ENCODE measurements around the gene CEP89.

CEP89 gene

DNA sequence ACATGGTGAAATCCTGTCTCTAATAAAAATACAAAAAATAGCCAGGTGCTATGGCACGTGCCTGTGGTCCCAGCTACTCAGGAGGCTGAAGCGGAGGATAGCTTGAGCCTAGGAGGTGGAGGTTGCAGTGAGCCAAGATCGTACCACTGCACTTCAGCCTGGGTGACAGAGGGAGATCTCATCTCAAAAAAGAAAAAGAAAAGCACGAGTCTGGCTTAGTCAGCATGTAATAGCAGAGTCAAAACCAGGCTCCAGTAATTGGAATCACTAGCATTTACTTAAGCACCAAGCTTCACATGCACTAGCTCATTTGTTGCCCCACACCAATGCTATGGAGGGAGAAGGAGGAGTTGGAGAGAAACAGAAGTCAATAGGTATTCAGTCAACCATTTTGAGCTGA is 60.3 kb downstream of the CEP89 start:
- no peaks in the 10 kb centered on the region for H3K4me1 ChIP-seq (ENCODE audit: control insufficient read depth, insufficient read depth, low read length)
- peaks cover 2% of the 10 kb centered on the region for H3K36me3 ChIP-seq (ENCODE audit: control insufficient read depth, insufficient read depth, low read length)
- no peak overlapping the region for H3K9ac ChIP-seq (ENCODE audit: low read depth, low read length)
- H3K9me3 ChIP-seq (ENCODE audit: control insufficient read depth, insufficient read depth, low read length): no peaks in the 10 kb centered on the region
- H3K4me3 ChIP-seq (ENCODE audit: low read depth, low read length): no peak overlapping the region
- no peaks in the 10 kb centered on the region for H3K27me3 ChIP-seq (ENCODE audit: control insufficient read depth, insufficient read depth, low read length)

DNA sequence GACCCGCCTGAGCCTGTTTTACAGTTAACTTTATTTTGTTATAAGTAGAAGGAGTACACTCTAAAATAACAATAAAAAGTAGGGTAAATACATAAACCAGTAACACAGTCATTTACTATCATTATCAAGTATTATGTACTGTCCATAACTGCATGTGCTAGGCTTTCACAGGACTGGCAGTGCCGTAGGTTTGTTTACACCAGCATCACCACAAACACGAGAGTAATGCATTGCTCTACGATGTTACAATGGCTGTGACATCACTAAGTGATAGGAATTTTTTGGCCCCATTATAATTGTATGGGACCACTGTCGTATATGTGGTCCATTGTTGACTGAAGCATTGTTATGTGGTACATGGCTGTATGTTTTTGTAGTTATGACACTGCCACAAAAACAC is 60.9 kb downstream of the CEP89 start:
- H3K9me3 ChIP-seq (ENCODE audit: control insufficient read depth, insufficient read depth, low read length): no peaks in the 10 kb centered on the region
- H3K36me3 ChIP-seq (ENCODE audit: control insufficient read depth, insufficient read depth, low read length): peaks cover 2% of the 10 kb centered on the region
- no peak overlapping the region for H3K4me3 ChIP-seq (ENCODE audit: low read depth, low read length)

DNA sequence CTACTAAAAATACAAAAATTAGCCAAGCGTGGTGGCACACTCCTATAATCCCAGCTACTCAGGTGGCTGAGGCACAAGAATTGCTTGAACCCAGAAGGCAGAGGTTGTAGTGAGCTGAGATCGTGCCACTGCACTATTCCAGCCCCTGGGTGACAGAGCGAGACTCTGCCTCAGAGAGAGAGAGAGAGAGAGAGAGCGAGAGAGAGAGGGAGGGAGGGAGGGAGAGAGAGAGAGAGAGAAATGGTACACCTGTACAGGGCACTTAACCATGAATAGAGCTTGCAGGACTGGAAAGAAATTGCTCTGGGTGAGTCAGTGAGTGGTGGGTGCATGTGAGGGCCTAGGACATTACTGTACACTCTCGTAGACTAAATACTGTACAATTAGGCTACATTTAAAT is 61.7 kb downstream of the CEP89 start:
- Histone ChIP-seq H3K9me3 (ENCODE audit: control insufficient read depth, insufficient read depth, low read length) (no peaks in the 10 kb centered on the region), H3K4me3 (ENCODE audit: low read depth, low read length) (no peak overlapping the region), H3K4me1 (ENCODE audit: control insufficient read depth, insufficient read depth, low read length) (no peaks in the 10 kb centered on the region), H3K36me3 (ENCODE audit: control insufficient read depth, insufficient read depth, low read length) (peaks cover 2% of the 10 kb centered on the region), H3K9ac (ENCODE audit: low read depth, low read length) (no peak overlapping the region), H3K27me3 (ENCODE audit: control insufficient read depth, insufficient read depth, low read length) (no peaks in the 10 kb centered on the region)

More for the DNA sequence above, 60.9 kb downstream of the CEP89 start:
- Histone ChIP-seq H3K9ac (ENCODE audit: low read depth, low read length) (no peak overlapping the region), H3K4me1 (ENCODE audit: control insufficient read depth, insufficient read depth, low read length) (no peaks in the 10 kb centered on the region), H3K27me3 (ENCODE audit: control insufficient read depth, insufficient read depth, low read length) (no peaks in the 10 kb centered on the region)

DNA sequence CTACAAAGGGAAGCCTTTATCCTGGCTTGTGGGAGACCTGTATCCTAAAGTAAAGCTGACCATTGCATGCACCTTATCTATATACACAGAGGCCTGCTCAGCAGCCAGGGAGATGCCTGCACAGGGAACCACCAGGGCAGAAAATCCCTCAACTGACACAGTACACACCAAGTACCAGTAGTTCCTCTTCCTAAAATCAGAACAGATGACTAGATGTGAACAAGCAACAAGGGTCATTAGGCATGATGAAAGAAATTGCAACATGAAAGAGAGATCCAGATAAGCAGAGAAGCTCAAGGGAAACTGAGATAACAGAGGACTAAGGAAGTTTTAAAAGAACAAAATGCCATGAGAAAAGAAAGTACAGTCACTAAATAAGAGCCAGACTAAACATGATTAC is 62.5 kb downstream of the CEP89 start:
- H3K9me3 ChIP-seq (ENCODE audit: control insufficient read depth, insufficient read depth, low read length): no peaks in the 10 kb centered on the region
- H3K27me3 ChIP-seq (ENCODE audit: control insufficient read depth, insufficient read depth, low read length): no peaks in the 10 kb centered on the region
- H3K36me3 ChIP-seq (ENCODE audit: control insufficient read depth, insufficient read depth, low read length): peaks cover 2% of the 10 kb centered on the region
- no peaks in the 10 kb centered on the region for H3K4me1 ChIP-seq (ENCODE audit: control insufficient read depth, insufficient read depth, low read length)
- no peak overlapping the region for H3K9ac ChIP-seq (ENCODE audit: low read depth, low read length)
- no peak overlapping the region for H3K4me3 ChIP-seq (ENCODE audit: low read depth, low read length)

DNA sequence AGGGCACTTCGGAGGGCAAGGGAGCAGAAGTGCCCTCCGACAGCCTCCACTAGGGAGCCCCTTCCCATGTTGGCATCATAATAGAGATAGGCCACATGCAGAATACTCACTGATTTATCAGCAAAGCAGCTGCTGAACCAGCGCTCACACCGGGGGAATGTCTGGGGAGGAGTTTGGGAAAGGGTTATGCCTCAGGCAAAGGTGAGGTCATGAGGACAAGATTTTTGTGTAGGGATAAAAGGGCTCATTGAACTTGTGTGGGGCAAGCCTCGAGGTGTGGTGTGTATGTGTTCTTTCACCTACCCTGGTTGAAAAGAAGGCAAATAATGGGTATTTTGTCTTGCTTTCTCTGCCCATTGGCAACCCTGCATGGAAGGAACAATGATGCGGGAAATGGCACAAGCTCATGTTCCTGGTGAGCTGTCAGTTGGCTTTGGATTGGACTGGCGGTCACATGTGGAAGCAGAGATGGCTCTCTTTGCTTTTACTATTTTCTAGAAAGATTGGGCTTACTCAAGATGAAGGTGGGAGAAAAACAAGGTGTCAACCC is 63.0 kb downstream of the CEP89 start:
- H3K36me3 ChIP-seq (ENCODE audit: control insufficient read depth, insufficient read depth, low read length): peaks cover 2% of the 10 kb centered on the region
- H3K9ac ChIP-seq (ENCODE audit: low read depth, low read length): no peak overlapping the region
- H3K27me3 ChIP-seq (ENCODE audit: control insufficient read depth, insufficient read depth, low read length): no peaks in the 10 kb centered on the region
- H3K4me3 ChIP-seq (ENCODE audit: low read depth, low read length): no peak overlapping the region
- H3K4me1 ChIP-seq (ENCODE audit: control insufficient read depth, insufficient read depth, low read length): no peaks in the 10 kb centered on the region
- no peaks in the 10 kb centered on the region for H3K9me3 ChIP-seq (ENCODE audit: control insufficient read depth, insufficient read depth, low read length)

DNA sequence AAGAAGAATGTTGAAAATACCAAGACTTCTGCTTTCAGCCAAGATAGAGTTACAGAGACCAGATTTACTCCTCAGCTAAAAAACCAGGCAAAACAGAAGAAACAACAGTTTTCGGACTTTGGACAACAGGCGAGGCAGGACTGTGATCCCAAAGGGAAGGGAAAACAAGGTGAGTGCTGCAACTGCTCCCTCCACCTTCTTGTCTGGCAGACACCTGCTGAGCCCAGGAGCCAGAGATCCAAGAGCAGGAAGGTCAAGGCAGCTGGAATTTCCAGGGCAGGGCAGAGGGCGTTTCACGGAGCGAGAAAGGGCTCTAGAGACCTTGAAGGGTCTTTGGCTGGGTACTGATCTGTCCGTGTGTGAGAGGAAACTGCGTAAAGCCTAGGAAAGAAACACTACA is 69.3 kb downstream of the CEP89 start:
- H3K4me3 ChIP-seq (ENCODE audit: low read depth, low read length): no peak overlapping the region
- H3K27me3 ChIP-seq (ENCODE audit: control insufficient read depth, insufficient read depth, low read length): no peaks in the 10 kb centered on the region
- H3K4me1 ChIP-seq (ENCODE audit: control insufficient read depth, insufficient read depth, low read length): peaks cover 9% of the 10 kb centered on the region
- H3K9me3 ChIP-seq (ENCODE audit: control insufficient read depth, insufficient read depth, low read length): no peaks in the 10 kb centered on the region
- no peak overlapping the region for H3K9ac ChIP-seq (ENCODE audit: low read depth, low read length)
- no peaks in the 10 kb centered on the region for H3K36me3 ChIP-seq (ENCODE audit: control insufficient read depth, insufficient read depth, low read length)

DNA sequence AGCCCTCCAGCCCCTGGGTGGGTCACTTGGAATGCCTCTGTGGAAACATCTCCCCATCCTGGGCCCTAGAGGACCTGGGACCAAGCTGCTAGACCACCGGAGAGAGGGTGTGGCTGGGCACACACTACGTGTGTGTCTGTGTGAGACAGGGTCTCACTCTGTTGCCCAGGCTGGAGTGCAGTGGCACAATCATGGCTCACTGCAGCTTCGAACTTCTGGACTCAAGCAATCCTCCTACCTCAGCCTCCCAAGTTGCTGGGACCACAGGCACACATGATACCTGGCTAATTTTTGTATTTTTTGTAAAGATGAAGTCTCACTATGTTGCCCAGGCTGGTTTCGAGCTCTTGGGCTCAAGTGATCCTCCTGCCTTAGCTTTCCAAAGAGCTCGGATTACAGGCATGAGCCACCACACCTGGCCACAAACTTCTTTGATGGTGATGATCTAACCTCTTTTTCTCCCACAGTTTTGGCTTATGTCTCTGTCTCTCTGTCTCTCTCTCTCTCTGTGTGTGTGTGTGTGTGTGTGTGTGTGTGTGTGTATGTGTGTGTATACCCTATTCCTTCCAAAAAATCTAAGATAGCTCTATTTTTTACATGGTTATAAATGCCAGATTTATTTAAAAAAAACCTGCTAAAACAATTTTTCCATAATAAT is 70.1 kb downstream of the CEP89 start:
- H3K9me3 ChIP-seq (ENCODE audit: control insufficient read depth, insufficient read depth, low read length): no peaks in the 10 kb centered on the region
- no peaks in the 10 kb centered on the region for H3K27me3 ChIP-seq (ENCODE audit: control insufficient read depth, insufficient read depth, low read length)
- no peaks in the 10 kb centered on the region for H3K36me3 ChIP-seq (ENCODE audit: control insufficient read depth, insufficient read depth, low read length)
- H3K4me3 ChIP-seq (ENCODE audit: low read depth, low read length): no peak overlapping the region
- no peak overlapping the region for H3K9ac ChIP-seq (ENCODE audit: low read depth, low read length)
- H3K4me1 ChIP-seq (ENCODE audit: control insufficient read depth, insufficient read depth, low read length): peaks cover 9% of the 10 kb centered on the region

DNA sequence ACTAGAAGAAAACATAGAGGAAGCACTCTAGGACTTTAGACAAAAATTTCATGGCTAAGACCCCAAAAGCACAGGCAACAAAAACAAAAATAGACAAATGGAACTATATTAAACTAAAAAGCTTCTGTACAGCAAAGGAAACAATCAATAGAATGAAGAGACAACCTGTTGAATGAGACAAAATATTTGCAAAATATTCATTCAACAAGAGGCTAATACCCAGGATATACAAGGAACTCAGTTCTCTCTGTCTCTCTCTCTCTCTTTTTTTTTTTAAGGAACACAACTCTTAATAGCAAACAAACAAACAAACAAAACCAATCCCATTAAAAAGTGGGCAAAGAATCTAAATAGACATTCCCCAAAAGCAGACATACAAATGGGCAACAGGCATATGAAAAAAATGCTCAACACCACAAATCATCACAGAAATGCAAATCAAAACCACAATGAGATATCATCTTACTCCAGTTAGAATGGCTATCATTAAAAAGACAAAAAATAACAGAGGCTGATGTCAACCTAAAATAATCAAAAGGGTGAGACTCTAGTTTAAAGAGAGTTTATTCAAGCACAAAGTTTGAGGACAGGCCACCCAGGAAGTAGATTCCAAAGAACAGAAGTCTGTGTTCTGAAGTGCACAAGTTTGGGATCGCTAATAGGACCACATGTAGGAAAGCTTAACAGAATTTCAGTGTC is 75.1 kb downstream of the CEP89 start:
- H3K4me3 ChIP-seq (ENCODE audit: low read depth, low read length): no peak overlapping the region

DNA sequence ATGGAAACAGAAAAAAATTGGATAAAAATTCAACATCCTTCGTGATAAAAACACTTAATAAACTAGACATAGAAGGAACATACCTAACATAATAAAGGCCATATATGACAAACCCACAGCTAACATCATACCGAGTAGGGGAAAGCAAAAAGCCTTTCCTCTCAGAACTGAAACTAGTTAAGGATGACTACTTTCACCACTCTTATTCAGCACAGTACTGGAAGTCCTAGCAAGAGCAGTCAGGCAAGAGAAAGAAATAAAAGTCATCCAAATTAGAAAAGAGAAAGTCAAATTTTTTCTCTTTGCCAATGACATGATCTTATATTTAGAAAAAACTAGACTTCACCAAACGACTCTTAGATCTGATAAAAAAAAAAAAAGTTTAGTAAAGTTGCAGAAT is 76.4 kb downstream of the CEP89 start:
- H3K9me3 ChIP-seq (ENCODE audit: control insufficient read depth, insufficient read depth, low read length): no peaks in the 10 kb centered on the region
- no peak overlapping the region for H3K4me3 ChIP-seq (ENCODE audit: low read depth, low read length)
- no peaks in the 10 kb centered on the region for H3K4me1 ChIP-seq (ENCODE audit: control insufficient read depth, insufficient read depth, low read length)
- H3K27me3 ChIP-seq (ENCODE audit: control insufficient read depth, insufficient read depth, low read length): no peaks in the 10 kb centered on the region
- no peak overlapping the region for H3K9ac ChIP-seq (ENCODE audit: low read depth, low read length)
- no peaks in the 10 kb centered on the region for H3K36me3 ChIP-seq (ENCODE audit: control insufficient read depth, insufficient read depth, low read length)

More for the DNA sequence above, 75.1 kb downstream of the CEP89 start:
- Histone ChIP-seq H3K27me3 (ENCODE audit: control insufficient read depth, insufficient read depth, low read length) (no peaks in the 10 kb centered on the region), H3K9me3 (ENCODE audit: control insufficient read depth, insufficient read depth, low read length) (no peaks in the 10 kb centered on the region), H3K4me1 (ENCODE audit: control insufficient read depth, insufficient read depth, low read length) (no peaks in the 10 kb centered on the region), H3K9ac (ENCODE audit: low read depth, low read length) (no peak overlapping the region), H3K36me3 (ENCODE audit: control insufficient read depth, insufficient read depth, low read length) (no peaks in the 10 kb centered on the region)

DNA sequence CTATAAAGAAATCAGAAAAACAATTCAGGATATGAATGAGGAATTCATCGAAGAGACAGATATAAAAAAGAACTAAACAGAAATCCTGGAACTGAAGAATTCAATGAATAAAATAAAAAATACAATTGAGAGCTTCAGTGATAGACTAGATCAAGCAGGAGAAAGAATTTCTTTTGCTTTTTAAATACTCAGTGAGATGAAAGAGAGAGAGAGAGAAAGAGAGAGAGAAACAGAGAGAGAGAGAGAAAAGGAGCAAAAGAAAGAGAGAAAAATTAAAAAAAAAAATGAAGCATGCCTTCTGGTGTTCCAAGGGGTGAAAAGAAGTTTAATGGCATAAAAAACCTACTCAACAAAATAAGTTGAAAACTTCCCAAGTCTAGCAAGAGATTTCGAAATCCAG is 80.1 kb downstream of the CEP89 start:
- Histone ChIP-seq H3K27me3 (ENCODE audit: control insufficient read depth, insufficient read depth, low read length) (no peaks in the 10 kb centered on the region), H3K4me1 (ENCODE audit: control insufficient read depth, insufficient read depth, low read length) (no peaks in the 10 kb centered on the region), H3K9ac (ENCODE audit: low read depth, low read length) (no peak overlapping the region)

DNA sequence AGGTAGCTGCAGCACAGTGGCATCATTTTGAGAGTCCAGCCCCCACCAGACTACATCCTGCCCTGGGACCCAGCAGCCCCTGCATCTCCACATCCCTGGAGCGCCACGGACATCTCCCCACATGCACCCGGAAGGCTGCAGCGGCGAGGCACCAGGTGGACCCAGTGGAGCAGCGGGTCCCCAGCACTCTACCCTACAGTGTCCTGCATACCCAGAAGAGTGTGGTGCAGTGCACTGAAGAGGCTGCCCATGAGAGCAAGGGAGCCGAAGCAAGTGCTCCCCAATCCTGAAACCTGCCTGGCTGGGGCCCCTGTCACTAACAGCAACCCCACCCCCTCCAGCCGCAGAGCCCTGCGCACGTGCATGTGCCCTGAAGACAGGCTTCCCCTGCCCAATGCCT is 80.9 kb downstream of the CEP89 start:
- no peak overlapping the region for H3K9ac ChIP-seq (ENCODE audit: low read depth, low read length)
- H3K27me3 ChIP-seq (ENCODE audit: control insufficient read depth, insufficient read depth, low read length): no peaks in the 10 kb centered on the region
- no peaks in the 10 kb centered on the region for H3K4me1 ChIP-seq (ENCODE audit: control insufficient read depth, insufficient read depth, low read length)
- no peaks in the 10 kb centered on the region for H3K36me3 ChIP-seq (ENCODE audit: control insufficient read depth, insufficient read depth, low read length)
- no peak overlapping the region for H3K4me3 ChIP-seq (ENCODE audit: low read depth, low read length)
- H3K9me3 ChIP-seq (ENCODE audit: control insufficient read depth, insufficient read depth, low read length): no peaks in the 10 kb centered on the region

More for the DNA sequence above, 80.1 kb downstream of the CEP89 start:
- Histone ChIP-seq H3K4me3 (ENCODE audit: low read depth, low read length) (no peak overlapping the region), H3K36me3 (ENCODE audit: control insufficient read depth, insufficient read depth, low read length) (no peaks in the 10 kb centered on the region), H3K9me3 (ENCODE audit: control insufficient read depth, insufficient read depth, low read length) (no peaks in the 10 kb centered on the region)

DNA sequence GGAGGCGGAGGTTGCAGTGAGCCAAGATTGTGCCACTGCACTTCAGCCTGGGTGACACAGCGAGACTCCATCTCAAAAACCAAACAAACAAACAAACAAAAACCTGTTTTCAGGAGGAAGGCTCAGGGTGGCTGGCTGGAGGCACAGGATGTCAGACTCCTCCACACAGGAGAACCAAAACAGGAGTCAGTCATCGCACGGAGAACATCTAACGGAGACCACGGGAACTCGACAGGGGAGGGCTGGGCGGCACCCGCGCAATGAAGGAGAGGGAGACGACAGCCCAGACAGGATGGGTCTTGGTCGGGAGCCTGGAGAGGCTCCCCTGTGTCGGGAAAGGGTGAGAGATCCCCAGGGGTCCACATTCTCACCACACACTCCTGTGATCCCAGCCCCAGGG is 81.4 kb downstream of the CEP89 start:
- Histone ChIP-seq H3K36me3 (ENCODE audit: control insufficient read depth, insufficient read depth, low read length) (no peaks in the 10 kb centered on the region), H3K27me3 (ENCODE audit: control insufficient read depth, insufficient read depth, low read length) (no peaks in the 10 kb centered on the region), H3K4me3 (ENCODE audit: low read depth, low read length) (no peak overlapping the region), H3K9ac (ENCODE audit: low read depth, low read length) (no peak overlapping the region), H3K4me1 (ENCODE audit: control insufficient read depth, insufficient read depth, low read length) (no peaks in the 10 kb centered on the region), H3K9me3 (ENCODE audit: control insufficient read depth, insufficient read depth, low read length) (no peaks in the 10 kb centered on the region)
